ENCODE results near the gene PAGE5. TPM values are rescaled to one million over a fixed set of nuclear protein-coding genes. Genes with fewer than 3 reads are reported as not detected.

Gene PAGE5
- total and polyA plus RNA-seq, 4 donors: not detected

DNA sequence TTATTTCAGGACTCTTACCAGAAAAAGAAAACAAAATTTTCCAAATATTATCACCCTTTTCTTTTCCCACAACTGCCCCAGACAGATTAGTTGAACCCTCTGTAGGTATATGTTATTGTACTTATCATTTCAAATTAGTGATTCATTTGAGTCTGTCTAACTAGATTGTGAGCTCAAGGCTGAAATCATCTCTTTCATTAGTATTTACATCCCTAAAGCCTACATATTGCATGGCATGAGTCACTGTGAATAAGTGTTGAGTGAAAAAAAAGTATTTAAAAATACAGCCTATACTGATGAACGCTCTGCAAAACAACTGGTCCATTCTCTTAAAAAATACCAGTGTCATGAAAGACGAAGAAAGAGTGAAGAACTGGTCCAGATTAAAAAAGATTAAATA is 40.7 kb downstream of the PAGE5 start:
- Histone ChIP-seq H3K27me3 (ENCODE audit: control insufficient read depth, insufficient read depth, low read length) (no peaks in the 10 kb centered on the region), H3K4me3 (ENCODE audit: low read depth, low read length) (no peak overlapping the region), H3K9me3 (ENCODE audit: control insufficient read depth, insufficient read depth, low read length) (no peaks in the 10 kb centered on the region), H3K36me3 (ENCODE audit: control insufficient read depth, insufficient read depth, low read length) (no peaks in the 10 kb centered on the region), H3K27ac (ENCODE audit: low read depth, low read length) (no peak overlapping the region), H3K4me1 (ENCODE audit: control insufficient read depth, insufficient read depth, low read length) (no peaks in the 10 kb centered on the region)
- whole genome bisulfite sequencing (ENCODE audit: insufficient coverage): no CpG with 5 or more reads among the region's 2 CpGs
- no peak for DNase-seq (ENCODE audit: low read depth in 4 of 6, low spot score in 6 of 6)

DNA sequence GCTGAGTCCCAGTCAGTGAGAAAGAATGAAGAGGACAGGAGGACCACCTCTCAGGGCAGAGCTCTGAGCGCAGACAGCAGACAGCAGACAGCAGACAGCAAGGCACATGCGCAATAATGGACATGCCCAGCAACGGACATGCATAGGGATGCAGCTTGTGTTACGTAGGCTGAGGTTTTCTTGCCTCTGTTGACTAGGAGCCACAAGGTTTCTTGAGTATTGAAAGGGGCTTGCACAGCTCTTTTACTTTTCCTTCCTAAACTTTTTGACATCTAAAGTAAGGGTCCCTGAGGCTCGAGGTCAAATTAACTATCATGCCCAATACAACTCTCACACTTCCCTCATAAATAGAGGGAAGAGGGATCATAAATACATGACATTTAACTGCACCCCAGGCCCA is 44.7 kb downstream of the PAGE5 start, which contains the start of gene PAGE3:
PAGE3 (minus strand) TSS at position 101 of the 400 bp plus-strand sequence. CDS start 1,013 bp downstream, outside the sequence.
- no peaks in the 10 kb centered on the region for H3K4me1 ChIP-seq (ENCODE audit: control insufficient read depth, insufficient read depth, low read length)
- H3K27me3 ChIP-seq (ENCODE audit: control insufficient read depth, insufficient read depth, low read length): no peaks in the 10 kb centered on the region

More for the DNA sequence above, 44.7 kb downstream of the PAGE5 start, which contains the start of gene PAGE3:
- WGBS (ENCODE audit: insufficient coverage): 74% methylated on average over 4 of the region's 5 CpGs
- H3K36me3 ChIP-seq (ENCODE audit: control insufficient read depth, insufficient read depth, low read length): no peaks in the 10 kb centered on the region
- no peak for DNase-seq (ENCODE audit: low read depth in 4 of 6, low spot score in 6 of 6)
- no peak within 1 kb of the TSS for H3K27ac ChIP-seq (ENCODE audit: low read depth, low read length)
- H3K9me3 ChIP-seq (ENCODE audit: control insufficient read depth, insufficient read depth, low read length): peaks cover 2% of the 10 kb centered on the region
- no peak within 1 kb of the TSS for H3K4me3 ChIP-seq (ENCODE audit: low read depth, low read length)

Other genes starting within 250 kb of the PAGE5 start
- under 1 TPM; 0.20 to 0.39 TPM for gene PFKFB1, start 226.2 kb upstream of the PAGE5 start, total RNA-seq
- 1 to 10 TPM in 1 of 2 donors, under 1 TPM in 1; 0.87 to 1.1 TPM for gene PFKFB1, start 226.2 kb upstream of the PAGE5 start, polyA plus RNA-seq (ENCODE audit: insufficient read length in 2 of 2)
- 1 to 10 TPM; 3.5 to 4.4 TPM for gene APEX2, start 220.0 kb upstream of the PAGE5 start, total RNA-seq
- 10 to 100 TPM in 1 of 2 donors, 1 to 10 TPM in 1; 9.1 to 10.8 TPM for gene APEX2, start 220.0 kb upstream of the PAGE5 start, polyA plus RNA-seq (ENCODE audit: insufficient read length in 2 of 2)
- gene ALAS2, start 189.4 kb upstream of the PAGE5 start, total RNA-seq: 100 to 1,000 TPM in 1 of 2 donors, 10 to 100 TPM in 1; 49.0 to 188 TPM
- gene ALAS2, start 189.4 kb upstream of the PAGE5 start, polyA plus RNA-seq (ENCODE audit: insufficient read length in 2 of 2): 10 to 100 TPM; 11.0 to 11.6 TPM
- under 1 TPM; 0.33 to 0.99 TPM for gene PAGE2B, start 145.3 kb upstream of the PAGE5 start, total RNA-seq
- not detected for gene PAGE2B, start 145.3 kb upstream of the PAGE5 start, polyA plus RNA-seq (ENCODE audit: insufficient read length in 2 of 2)
- not detected for gene PAGE2, start 131.3 kb upstream of the PAGE5 start, total RNA-seq
- gene PAGE2, start 131.3 kb upstream of the PAGE5 start, polyA plus RNA-seq (ENCODE audit: insufficient read length in 2 of 2): not detected
- not detected for gene PAGE3, start 44.6 kb downstream of the PAGE5 start, total RNA-seq
- gene PAGE3, start 44.6 kb downstream of the PAGE5 start, polyA plus RNA-seq (ENCODE audit: insufficient read length in 2 of 2): not detected
- 100 to 1,000 TPM; 113 to 114 TPM for gene MAGEH1, start 231.8 kb downstream of the PAGE5 start, total RNA-seq
- 100 to 1,000 TPM; 132 to 133 TPM for gene MAGEH1, start 231.8 kb downstream of the PAGE5 start, polyA plus RNA-seq (ENCODE audit: insufficient read length in 2 of 2)

Measured in spinal cord (tissue), 10 donors.